Measurements from ENCODE around the gene SH3TC1.

Gene SH3TC1

DNA sequence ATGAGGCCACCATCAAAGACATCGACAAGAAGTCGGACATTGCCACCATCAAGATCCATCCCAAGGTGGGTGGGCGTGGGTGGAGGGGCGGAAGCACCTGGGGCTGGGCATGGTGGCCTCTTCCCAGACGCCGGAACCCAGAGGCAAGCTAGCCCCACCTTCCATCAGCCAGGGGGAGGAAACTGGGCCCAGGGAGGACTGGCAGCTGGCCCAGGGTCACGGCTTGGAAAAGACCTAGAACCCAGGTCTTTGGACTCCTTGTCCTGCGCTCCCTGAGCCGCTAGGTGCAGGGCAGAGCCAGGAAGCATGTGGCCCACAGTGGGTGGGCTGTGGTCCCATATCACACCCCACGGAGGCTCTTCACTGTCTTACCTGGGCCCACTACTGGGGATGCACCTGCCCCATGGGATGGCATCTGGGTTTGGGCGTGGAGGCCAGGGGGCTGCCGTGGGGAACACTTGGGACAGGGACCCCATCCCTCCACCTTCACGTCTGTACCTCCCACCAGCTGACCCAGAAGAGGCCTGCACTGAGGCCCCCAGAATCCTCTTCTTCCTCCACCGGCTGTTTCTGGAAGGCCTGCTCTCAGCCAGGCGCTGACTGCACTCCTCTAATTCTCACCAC lies 87.7 kb downstream of the SH3TC1 start:
- no peak for DNase-seq (ENCODE audit: low read depth in 3 of 3)

DNA sequence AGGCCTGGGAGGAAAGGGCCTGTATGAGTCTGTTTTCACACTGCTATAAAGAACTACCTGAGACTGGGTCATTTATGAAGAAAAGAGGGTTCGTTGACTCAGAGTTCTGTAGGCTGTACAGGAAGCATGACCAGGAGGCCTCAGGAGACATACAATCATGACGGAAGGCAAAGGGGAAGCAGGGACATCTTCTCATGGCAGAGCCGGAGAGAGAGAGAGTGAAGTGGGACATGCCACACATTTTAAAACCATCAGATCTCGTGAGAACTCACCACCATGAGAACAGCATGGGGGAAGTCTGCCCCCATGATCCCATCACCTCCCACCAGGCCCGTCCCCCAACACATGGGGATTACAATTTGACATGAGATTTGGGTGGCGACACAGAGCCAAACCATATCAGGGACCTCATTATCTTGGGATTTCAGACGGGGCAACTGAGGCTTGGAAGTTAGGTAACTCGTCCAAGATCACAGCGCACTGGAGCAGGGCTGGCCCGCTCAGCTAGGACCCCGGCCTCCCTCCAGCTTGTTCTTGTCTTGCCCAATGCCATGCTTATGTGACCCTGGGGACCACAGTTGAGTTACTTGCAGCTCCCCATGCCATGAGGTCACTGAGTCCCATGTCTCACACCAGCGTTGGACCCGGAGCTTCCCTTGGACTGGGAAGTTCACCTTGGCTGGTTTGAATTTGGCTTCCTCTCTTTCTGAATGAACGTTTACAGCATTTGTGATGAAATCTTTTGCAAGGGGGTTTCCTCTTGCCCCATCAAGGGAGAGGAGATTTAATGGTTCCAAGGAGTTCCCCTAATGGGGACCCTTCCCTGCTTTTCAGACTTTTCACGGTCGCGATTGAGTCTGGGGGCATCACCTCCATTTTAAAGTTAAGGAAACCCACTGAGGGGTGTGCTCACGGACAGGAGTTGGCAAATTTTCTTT lies 88.5 kb downstream of the SH3TC1 start:
- DNase-seq (ENCODE audit: low read depth in 3 of 3), result no peak

DNA sequence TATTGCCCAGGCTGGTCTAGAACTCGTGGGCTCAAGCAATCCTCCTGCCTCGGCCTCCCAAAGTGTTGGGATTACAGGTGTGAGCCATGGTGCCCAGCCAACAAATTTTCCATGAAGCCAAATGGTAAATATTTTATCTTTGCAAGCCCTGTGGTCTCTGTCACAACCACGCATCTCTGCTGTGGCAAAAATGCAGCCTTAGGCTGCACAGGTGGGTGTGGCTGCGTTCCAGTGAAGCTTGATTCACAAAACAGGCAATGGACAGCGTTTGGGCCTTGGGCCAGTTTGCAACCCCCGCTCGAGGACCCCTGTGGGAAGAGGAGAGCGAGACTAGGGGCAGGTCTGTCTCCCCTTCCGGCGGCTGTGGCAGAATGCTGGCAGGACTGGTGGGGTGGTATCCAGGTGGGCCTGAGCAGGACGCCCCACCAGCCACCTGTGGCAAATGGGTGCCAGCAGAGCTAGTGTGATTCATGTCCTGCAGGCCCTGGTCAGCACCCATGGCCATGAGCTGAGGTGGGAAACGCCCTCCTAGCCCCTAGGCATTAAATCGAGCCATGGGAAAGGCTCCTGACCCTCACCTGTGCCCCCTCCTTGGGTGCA lies 90.2 kb downstream of the SH3TC1 start:
- DNase-seq (ENCODE audit: low read depth in 3 of 3), result no peak

DNA sequence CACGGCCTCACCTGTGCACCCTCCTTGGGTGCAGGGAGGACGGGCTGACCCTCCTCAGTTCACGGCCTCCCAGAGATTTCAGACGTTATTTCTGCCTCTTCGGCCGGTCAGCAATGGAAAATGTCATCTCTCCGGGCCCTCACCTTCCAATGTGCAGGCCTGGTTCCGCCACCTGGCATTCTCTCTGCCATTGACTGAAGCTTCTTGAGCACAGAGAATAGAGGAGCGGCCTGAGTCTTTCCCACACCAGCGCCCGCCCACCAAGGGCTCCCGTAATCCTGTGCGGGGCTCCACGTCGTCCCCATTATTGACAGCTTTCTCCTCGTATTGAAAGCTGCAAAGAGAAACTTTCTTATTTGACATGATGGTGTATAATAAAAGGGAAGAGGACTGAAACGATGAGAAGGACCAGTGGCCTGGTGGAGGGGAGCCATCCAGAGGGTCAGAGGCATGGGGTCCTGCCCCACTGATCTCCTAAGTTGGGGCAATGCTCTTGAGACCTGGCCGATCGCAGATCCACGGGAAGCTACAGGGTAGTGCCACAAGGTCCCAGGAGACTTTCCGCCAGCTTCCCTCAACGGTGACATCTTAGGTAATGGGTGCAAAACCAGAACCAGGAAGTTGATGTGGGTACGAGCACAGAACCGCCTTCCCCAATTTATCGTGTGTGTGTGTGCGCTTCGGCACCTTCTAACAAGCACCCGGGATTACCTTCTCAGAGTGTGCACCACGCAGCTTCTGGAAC lies 91.0 kb downstream of the SH3TC1 start:
- DNase-seq (ENCODE audit: low read depth in 3 of 3), result no peak

DNA sequence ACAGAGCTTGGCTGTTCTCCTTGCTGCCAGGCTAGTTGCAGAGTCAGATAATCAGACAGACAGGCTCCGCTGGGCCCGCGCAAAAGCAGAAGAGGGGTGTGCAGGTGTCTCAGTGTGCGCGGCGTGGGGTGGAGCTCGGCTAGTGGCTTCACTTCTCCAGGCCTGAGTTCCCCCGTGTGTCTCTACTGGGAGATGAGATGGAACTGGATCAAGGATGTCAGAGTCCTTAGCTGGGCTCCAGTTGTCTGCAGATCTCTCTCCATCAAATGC lies 91.5 kb downstream of the SH3TC1 start:
- no peak for DNase-seq (ENCODE audit: low read depth in 3 of 3)

Measured in stimulated activated CD4-positive, alpha-beta T cell treated with anti-CD3 and anti-CD28 coated beads, TNF-alpha, amount 100 ng/mL, for 24 hours (primary cell).